ENCODE measurements around the gene CDC25C. TPM values are rescaled to one million over a fixed set of nuclear protein-coding genes. Genes with fewer than 3 reads are reported as not detected.

CDC25C gene
- total and polyA plus RNA-seq, 9 of the 15 experiments (the other 6 are each of a cell fraction or from before 2014, with no cell fraction given): 19.1 to 63.7 (median 31.9) TPM

GRCh38 chr5:138337685-138338410 is 6.2 kb upstream of the CDC25C start, which contains the start of gene FAM53C (continued):
- peak; percentile 62 for TF ChIP-seq ETV1 (tag; conservative IDR thresholded peaks at IDR 0.05; ENCODE audit: low read depth)
- TF ChIP-seq IRF1 (CRISPR knock-in tag; IDR thresholded peaks at IDR 0.05; ENCODE audit: borderline replicate concordance): no peak
- TF ChIP-seq, protein P1, sequence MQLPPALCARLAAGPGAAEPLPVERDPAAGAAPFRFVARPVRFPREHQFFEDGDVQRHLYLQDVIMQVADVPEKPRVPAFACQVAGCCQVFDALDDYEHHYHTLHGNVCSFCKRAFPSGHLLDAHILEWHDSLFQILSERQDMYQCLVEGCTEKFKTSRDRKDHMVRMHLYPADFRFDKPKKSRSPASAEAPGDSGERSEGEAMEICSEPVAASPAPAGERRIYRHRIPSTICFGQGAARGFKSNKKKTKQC (CRISPR knock-in tag; IDR thresholded peaks at IDR 0.05): peak; percentile 93
- peak; percentile 33 for TF ChIP-seq ATF1 (CRISPR knock-in tag; IDR thresholded peaks at IDR 0.05)
- TF ChIP-seq ATF1 (tag; IDR thresholded peaks at IDR 0.05): peak; percentile 7
- TF ChIP-seq, protein P2, sequence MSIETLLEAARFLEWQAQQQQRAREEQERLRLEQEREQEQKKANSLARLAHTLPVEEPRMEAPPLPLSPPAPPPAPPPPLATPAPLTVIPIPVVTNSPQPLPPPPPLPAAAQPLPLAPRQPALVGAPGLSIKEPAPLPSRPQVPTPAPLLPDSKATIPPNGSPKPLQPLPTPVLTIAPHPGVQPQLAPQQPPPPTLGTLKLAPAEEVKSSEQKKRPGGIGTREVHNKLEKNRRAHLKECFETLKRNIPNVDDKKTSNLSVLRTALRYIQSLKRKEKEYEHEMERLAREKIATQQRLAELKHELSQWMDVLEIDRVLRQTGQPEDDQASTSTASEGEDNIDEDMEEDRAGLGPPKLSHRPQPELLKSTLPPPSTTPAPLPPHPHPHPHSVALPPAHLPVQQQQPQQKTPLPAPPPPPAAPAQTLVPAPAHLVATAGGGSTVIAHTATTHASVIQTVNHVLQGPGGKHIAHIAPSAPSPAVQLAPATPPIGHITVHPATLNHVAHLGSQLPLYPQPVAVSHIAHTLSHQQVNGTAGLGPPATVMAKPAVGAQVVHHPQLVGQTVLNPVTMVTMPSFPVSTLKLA (conservative IDR thresholded peaks at IDR 0.05): peak; percentile 73 to 86; a peak in 3 of 4 replicates
- TF ChIP-seq RBM15 (IDR thresholded peaks at IDR 0.05; ENCODE audit: insufficient read depth, low read length): no peak
- TF ChIP-seq, protein P3, sequence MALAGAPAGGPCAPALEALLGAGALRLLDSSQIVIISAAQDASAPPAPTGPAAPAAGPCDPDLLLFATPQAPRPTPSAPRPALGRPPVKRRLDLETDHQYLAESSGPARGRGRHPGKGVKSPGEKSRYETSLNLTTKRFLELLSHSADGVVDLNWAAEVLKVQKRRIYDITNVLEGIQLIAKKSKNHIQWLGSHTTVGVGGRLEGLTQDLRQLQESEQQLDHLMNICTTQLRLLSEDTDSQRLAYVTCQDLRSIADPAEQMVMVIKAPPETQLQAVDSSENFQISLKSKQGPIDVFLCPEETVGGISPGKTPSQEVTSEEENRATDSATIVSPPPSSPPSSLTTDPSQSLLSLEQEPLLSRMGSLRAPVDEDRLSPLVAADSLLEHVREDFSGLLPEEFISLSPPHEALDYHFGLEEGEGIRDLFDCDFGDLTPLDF (CRISPR knock-in tag; IDR thresholded peaks at IDR 0.05): no peak; the same call in 1 of the 2 replicates
- no peak for TF ChIP-seq RFX5 (IDR thresholded peaks at IDR 0.05; ENCODE audit: low read depth, low read length)
- TF ChIP-seq ZNF764 (CRISPR knock-in tag; IDR thresholded peaks at IDR 0.05; ENCODE audit: low read depth): no peak
- TF ChIP-seq ARID3A (IDR thresholded peaks at IDR 0.05; ENCODE audit: borderline replicate concordance, low read depth, low read length): no peak; the same call in 1 of the 2 replicates
- no peak; the same call in 1 of the 2 replicates for TF ChIP-seq CAMTA2 (CRISPR knock-in tag; conservative IDR thresholded peaks at IDR 0.05)
- no peak for TF ChIP-seq ZNF586 (CRISPR knock-in tag; conservative IDR thresholded peaks at IDR 0.05)
- peak; percentile 99 for TF ChIP-seq U2AF1 (optimal IDR thresholded peaks at IDR 0.05; ENCODE audit: low read depth, low read length)
- TF ChIP-seq HOMEZ (CRISPR knock-in tag; IDR thresholded peaks at IDR 0.05): no peak
- TF ChIP-seq, protein P4, sequence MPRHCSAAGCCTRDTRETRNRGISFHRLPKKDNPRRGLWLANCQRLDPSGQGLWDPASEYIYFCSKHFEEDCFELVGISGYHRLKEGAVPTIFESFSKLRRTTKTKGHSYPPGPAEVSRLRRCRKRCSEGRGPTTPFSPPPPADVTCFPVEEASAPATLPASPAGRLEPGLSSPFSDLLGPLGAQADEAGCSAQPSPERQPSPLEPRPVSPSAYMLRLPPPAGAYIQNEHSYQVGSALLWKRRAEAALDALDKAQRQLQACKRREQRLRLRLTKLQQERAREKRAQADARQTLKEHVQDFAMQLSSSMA (CRISPR knock-in tag; IDR thresholded peaks at IDR 0.05): peak; percentile 42; the same call in 1 of the 2 replicates
- TF ChIP-seq NCOR1 (IDR thresholded peaks at IDR 0.05): peak; percentile 55

Measured in K562 (cell line).